Activated naive CD8-positive, alpha-beta T cell treated with anti-CD3 and anti-CD28 coated beads for 36 hours (primary cell): ENCODE measurements around the gene FSTL4. TPM values are rescaled to one million over a fixed set of nuclear protein-coding genes. Genes with fewer than 3 reads are reported as not detected.

Source experiments
- DNase-seq: peaks from one replicate; pipeline ENCODE4 v3.0.0; 2021
- H3K27ac Mint-ChIP-seq: one replicate; pipeline ENCODE4 v1.8.0; 2022; ENCODE audit warnings: mild to moderate bottlenecking, moderate library complexity, mixed read lengths
- H3K27me3 Mint-ChIP-seq: one replicate; pipeline ENCODE4 v1.8.0; 2022; ENCODE audit warnings: mild to moderate bottlenecking, mixed read lengths
- H3K36me3 Mint-ChIP-seq: one replicate; pipeline ENCODE4 v1.8.0; 2021; ENCODE audit warnings: mild to moderate bottlenecking, mixed read lengths
- H3K4me1 Mint-ChIP-seq: one replicate; pipeline ENCODE4 v1.8.0; 2021; ENCODE audit warnings: mixed read lengths
- H3K4me3 Mint-ChIP-seq: one replicate; pipeline ENCODE4 v1.8.0; 2022; ENCODE audit warnings: mild to moderate bottlenecking, moderate library complexity, mixed read lengths
- H3K9me3 Mint-ChIP-seq: one replicate; pipeline ENCODE4 v1.8.0; 2022; ENCODE audit warnings: mixed read lengths
- total RNA-seq, 2 experiments: library from RNA; stranded (reverse); gene quantifications; one replicate each; pipeline ENCODE4 v1.2.3, GENCODE V29; 2021

Gene FSTL4
- total RNA-seq, 2 experiments from 2014 or later, result 0.10 to 0.29 TPM

- Mint-ChIP-seq H3K4me1 (peaks cover 5% of the 10 kb centered on the region), H3K27ac (no peak overlapping the region), H3K36me3 (peaks cover 3% of the 10 kb centered on the region), H3K27me3 (peaks cover 80% of the 10 kb centered on the region), H3K4me3 (no peak overlapping the region), H3K9me3 (peaks cover 16% of the 10 kb centered on the region)
- no peak for DNase-seq
These were observed 14.8 kb upstream of the FSTL4 start for GRCh38 chr5:133627180-133627579.

- Mint-ChIP-seq H3K27ac (no peak overlapping the region), H3K9me3 (peaks cover 16% of the 10 kb centered on the region), H3K27me3 (peaks cover 67% of the 10 kb centered on the region), H3K4me1 (peaks cover 5% of the 10 kb centered on the region), H3K36me3 (peaks cover 3% of the 10 kb centered on the region), H3K4me3 (no peak overlapping the region)
- no peak for DNase-seq
These were observed 12.0 kb upstream of the FSTL4 start for GRCh38 chr5:133624316-133624715.

- H3K4me3 Mint-ChIP-seq, result no peak overlapping the region
- DNase-seq, result no peak
- no peaks in the 10 kb centered on the region for H3K36me3 Mint-ChIP-seq
- H3K4me1 Mint-ChIP-seq, result peaks cover 10% of the 10 kb centered on the region
- peaks cover 43% of the 10 kb centered on the region for H3K27me3 Mint-ChIP-seq
- H3K9me3 Mint-ChIP-seq, result peaks cover 2% of the 10 kb centered on the region
- no peak overlapping the region for H3K27ac Mint-ChIP-seq
These were observed 5.8 kb upstream of the FSTL4 start for GRCh38 chr5:133618141-133618540.

- H3K4me3 Mint-ChIP-seq, result no peak overlapping the region
- peaks cover under 1% of the 10 kb centered on the region for H3K9me3 Mint-ChIP-seq
- H3K27me3 Mint-ChIP-seq, result peaks cover 54% of the 10 kb centered on the region
- H3K27ac Mint-ChIP-seq, result no peak overlapping the region
- peaks cover 13% of the 10 kb centered on the region for H3K4me1 Mint-ChIP-seq
- H3K36me3 Mint-ChIP-seq, result no peaks in the 10 kb centered on the region
- DNase-seq, result no peak
These were observed 1.4 kb upstream of the FSTL4 start for GRCh38 chr5:133613743-133614142.

- H3K36me3 Mint-ChIP-seq, result no peaks in the 10 kb centered on the region
- peaks cover 59% of the 10 kb centered on the region for H3K27me3 Mint-ChIP-seq
- no peak for DNase-seq
- no peak overlapping the region for H3K27ac Mint-ChIP-seq
- H3K4me3 Mint-ChIP-seq, result peak overlapping the region; percentile 70
- H3K9me3 Mint-ChIP-seq, result no peaks in the 10 kb centered on the region
- H3K4me1 Mint-ChIP-seq, result peaks cover 11% of the 10 kb centered on the region
These were observed 843 bp upstream of the FSTL4 start for GRCh38 chr5:133613184-133613583.

- DNase-seq, result peak; percentile 11
- Mint-ChIP-seq H3K36me3 (no peaks in the 10 kb centered on the region), H3K27me3 (peaks cover 65% of the 10 kb centered on the region), H3K4me1 (peaks cover 6% of the 10 kb centered on the region), H3K9me3 (no peaks in the 10 kb centered on the region), H3K4me3 (peak overlapping the region; percentile 59), H3K27ac (no peak overlapping the region)
These were observed 738 bp downstream of the FSTL4 start for GRCh38 chr5:133611357-133612248.

- peaks cover 73% of the 10 kb centered on the region for H3K27me3 Mint-ChIP-seq
- no peaks in the 10 kb centered on the region for H3K36me3 Mint-ChIP-seq
- peak overlapping the region; percentile 59 for H3K4me3 Mint-ChIP-seq
- no peak overlapping the region for H3K27ac Mint-ChIP-seq
- DNase-seq, result peak; percentile 55
- H3K9me3 Mint-ChIP-seq, result no peaks in the 10 kb centered on the region
- H3K4me1 Mint-ChIP-seq, result peaks cover 6% of the 10 kb centered on the region
These were observed 1.6 kb downstream of the FSTL4 start for GRCh38 chr5:133610489-133611356.

GRCh38 chr5:133607451-133607850 lies 4.9 kb downstream of the FSTL4 start:
- Mint-ChIP-seq H3K4me3 (no peak overlapping the region), H3K36me3 (no peaks in the 10 kb centered on the region), H3K4me1 (peaks cover 2% of the 10 kb centered on the region), H3K9me3 (no peaks in the 10 kb centered on the region), H3K27me3 (peaks cover 57% of the 10 kb centered on the region), H3K27ac (no peak overlapping the region)
- DNase-seq, result no peak

- no peak for DNase-seq
- Mint-ChIP-seq H3K27me3 (peaks cover 57% of the 10 kb centered on the region), H3K36me3 (no peaks in the 10 kb centered on the region), H3K9me3 (no peaks in the 10 kb centered on the region), H3K4me1 (peaks cover 2% of the 10 kb centered on the region), H3K4me3 (no peak overlapping the region), H3K27ac (no peak overlapping the region)
These were observed 5.5 kb downstream of the FSTL4 start for GRCh38 chr5:133606835-133607234.

GRCh38 chr5:133605323-133605722 lies 7.0 kb downstream of the FSTL4 start:
- Mint-ChIP-seq H3K36me3 (no peaks in the 10 kb centered on the region), H3K27ac (no peak overlapping the region), H3K9me3 (no peaks in the 10 kb centered on the region), H3K4me3 (no peak overlapping the region), H3K4me1 (no peaks in the 10 kb centered on the region), H3K27me3 (peaks cover 46% of the 10 kb centered on the region)
- no peak for DNase-seq

- H3K27me3 Mint-ChIP-seq, result peaks cover 30% of the 10 kb centered on the region
- no peak for DNase-seq
- no peak overlapping the region for H3K27ac Mint-ChIP-seq
- no peak overlapping the region for H3K4me3 Mint-ChIP-seq
- H3K4me1 Mint-ChIP-seq, result no peaks in the 10 kb centered on the region
- no peaks in the 10 kb centered on the region for H3K9me3 Mint-ChIP-seq
- no peaks in the 10 kb centered on the region for H3K36me3 Mint-ChIP-seq
These were observed 8.6 kb downstream of the FSTL4 start for GRCh38 chr5:133603711-133604110.

- Mint-ChIP-seq H3K27me3 (peaks cover 24% of the 10 kb centered on the region), H3K36me3 (no peaks in the 10 kb centered on the region), H3K4me3 (no peak overlapping the region), H3K9me3 (no peaks in the 10 kb centered on the region), H3K27ac (no peak overlapping the region), H3K4me1 (no peaks in the 10 kb centered on the region)
- DNase-seq, result no peak
These were observed 9.4 kb downstream of the FSTL4 start for GRCh38 chr5:133602835-133603380.

- H3K27ac Mint-ChIP-seq, result no peak overlapping the region
- no peak for DNase-seq
- H3K27me3 Mint-ChIP-seq, result peaks cover 8% of the 10 kb centered on the region
- H3K36me3 Mint-ChIP-seq, result no peaks in the 10 kb centered on the region
- no peak overlapping the region for H3K4me3 Mint-ChIP-seq
- no peaks in the 10 kb centered on the region for H3K9me3 Mint-ChIP-seq
- H3K4me1 Mint-ChIP-seq, result no peaks in the 10 kb centered on the region
These were observed 12.7 kb downstream of the FSTL4 start for GRCh38 chr5:133599600-133599999.

GRCh38 chr5:133599044-133599443 lies 13.3 kb downstream of the FSTL4 start:
- Mint-ChIP-seq H3K36me3 (no peaks in the 10 kb centered on the region), H3K9me3 (no peaks in the 10 kb centered on the region), H3K4me1 (no peaks in the 10 kb centered on the region), H3K4me3 (no peak overlapping the region), H3K27me3 (peaks cover 6% of the 10 kb centered on the region), H3K27ac (no peak overlapping the region)
- DNase-seq, result no peak

- no peak for DNase-seq
- no peaks in the 10 kb centered on the region for H3K9me3 Mint-ChIP-seq
- no peaks in the 10 kb centered on the region for H3K27me3 Mint-ChIP-seq
- H3K4me1 Mint-ChIP-seq, result no peaks in the 10 kb centered on the region
- H3K36me3 Mint-ChIP-seq, result no peaks in the 10 kb centered on the region
- no peak overlapping the region for H3K27ac Mint-ChIP-seq
- H3K4me3 Mint-ChIP-seq, result no peak overlapping the region
These were observed 16.3 kb downstream of the FSTL4 start for GRCh38 chr5:133596049-133596448.
